Cerebellar cortex (tissue), 1 donor: ENCODE measurements around the gene KCTD19.
"Not testable (repeated sequence)": the region's sequence is repeated elsewhere in the genome, so short reads cannot be mapped to it uniquely, and the experiment has no call there.

Experiments used
- DNase-seq: peaks from one replicate; pipeline ENCODE4 v3.0.0-alpha.2; 2015; ENCODE audit warnings: low spot score

Gene KCTD19

DNA sequence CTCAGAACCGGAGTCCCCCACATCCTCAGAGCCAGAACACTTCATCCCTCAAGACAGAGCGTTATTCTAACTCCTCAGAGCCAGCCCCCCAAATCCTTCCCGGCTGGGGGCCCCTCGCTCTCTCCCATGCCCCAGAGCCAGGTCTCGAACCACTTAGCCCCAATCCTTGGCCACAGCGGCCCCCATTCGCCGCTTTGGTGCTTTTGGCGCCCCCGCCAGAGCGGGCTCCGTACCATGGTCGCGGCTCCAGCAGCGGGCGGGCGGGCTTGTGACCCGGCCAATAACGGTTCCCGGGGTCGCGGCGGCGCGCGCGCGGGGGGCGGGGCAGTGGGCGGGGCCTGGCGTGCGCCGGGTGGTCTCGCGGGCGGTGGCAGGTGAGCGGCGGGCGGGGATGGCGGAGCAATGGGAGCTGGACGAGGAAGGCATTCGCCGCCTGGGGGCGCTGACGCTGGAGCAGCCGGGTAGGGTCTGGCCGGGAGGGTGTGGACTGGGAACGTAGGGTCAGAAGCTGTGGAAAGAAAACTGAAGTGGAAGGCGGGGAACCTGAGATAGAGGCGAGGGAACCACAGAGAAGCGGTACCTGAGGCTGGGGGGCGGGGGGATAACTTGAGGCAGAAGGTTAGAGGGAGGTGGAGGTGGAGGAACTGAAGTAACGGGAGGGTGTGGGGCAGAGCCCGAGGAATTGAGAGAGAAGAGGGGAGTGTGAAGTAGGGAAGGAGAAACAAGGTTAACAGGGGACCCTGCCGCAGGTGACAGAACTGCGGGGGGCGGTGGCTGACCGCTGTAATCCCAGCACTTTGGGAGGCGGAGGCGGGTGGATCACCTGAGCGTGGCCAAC, at the start of gene KCTD19, which contains the start of gene LRRC36:
KCTD19 (minus strand) TSS at position 270 of the 838 bp plus-strand sequence; CDS start at position 236, 34 bp downstream.
LRRC36 (plus strand) TSS at position 344 of the 838 bp plus-strand sequence; CDS start at position 392, 48 bp downstream.
- peak; percentile 72 for DNase-seq

DNA sequence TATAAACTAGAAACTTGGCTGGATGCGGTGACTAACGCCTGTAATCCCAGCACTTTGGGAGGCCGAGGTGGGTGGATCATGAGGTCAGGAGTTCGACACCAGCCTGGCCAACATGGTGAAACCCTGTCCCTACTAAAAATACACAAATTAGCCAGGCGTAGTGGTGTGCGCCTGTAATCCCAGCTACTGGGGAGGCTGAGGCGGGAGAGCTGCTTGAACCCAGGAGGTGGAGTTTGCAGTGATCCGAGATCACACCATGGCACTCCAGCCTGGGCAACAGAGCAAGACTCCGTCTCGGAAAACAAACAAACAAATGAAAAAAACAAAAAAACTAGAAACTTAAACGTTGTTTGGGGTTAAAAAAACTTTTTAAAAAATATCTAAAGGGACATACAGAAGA, 49.5 kb upstream of the KCTD19 start:
- DNase-seq, result not testable (repeated sequence)

DNA sequence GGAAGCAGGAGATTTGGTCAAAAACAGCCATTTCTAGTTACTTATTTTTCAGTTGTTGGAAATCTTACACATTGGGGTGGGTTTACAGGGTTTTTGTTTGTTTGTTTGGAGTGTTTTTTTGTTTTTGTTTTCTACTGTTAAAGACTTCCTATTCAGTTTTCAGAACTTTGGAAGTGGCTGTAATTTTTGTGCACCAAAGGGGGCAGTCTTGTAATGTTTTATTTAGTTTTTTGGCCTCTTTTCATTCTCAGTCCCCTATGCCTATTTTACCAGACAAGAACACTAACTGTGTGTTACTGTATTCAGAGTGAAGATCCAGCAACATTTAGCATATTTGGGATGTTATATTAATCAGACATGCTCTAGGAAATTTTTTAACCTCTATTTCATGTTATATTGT, 46.1 kb upstream of the KCTD19 start:
- peak; percentile 45 for DNase-seq

DNA sequence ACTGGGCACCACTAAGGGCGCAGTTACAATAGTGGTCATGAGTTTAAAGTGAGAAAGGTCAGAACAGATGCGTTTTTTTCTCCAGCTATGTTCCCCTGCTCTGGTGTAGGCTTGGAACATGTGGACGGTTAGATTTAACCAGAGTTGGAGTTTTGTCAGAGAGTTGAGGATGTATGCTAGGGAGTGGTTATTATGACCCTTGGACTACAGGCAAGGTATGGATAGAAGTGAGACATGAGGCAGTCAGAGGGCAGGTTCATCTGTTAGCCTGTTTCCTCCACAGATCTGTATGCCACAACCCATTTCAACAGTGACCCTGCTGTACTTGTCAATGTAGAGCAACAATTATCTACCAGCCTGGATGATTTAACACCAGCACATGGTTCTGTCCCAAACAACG, 44.1 kb upstream of the KCTD19 start:
- no peak for DNase-seq

DNA sequence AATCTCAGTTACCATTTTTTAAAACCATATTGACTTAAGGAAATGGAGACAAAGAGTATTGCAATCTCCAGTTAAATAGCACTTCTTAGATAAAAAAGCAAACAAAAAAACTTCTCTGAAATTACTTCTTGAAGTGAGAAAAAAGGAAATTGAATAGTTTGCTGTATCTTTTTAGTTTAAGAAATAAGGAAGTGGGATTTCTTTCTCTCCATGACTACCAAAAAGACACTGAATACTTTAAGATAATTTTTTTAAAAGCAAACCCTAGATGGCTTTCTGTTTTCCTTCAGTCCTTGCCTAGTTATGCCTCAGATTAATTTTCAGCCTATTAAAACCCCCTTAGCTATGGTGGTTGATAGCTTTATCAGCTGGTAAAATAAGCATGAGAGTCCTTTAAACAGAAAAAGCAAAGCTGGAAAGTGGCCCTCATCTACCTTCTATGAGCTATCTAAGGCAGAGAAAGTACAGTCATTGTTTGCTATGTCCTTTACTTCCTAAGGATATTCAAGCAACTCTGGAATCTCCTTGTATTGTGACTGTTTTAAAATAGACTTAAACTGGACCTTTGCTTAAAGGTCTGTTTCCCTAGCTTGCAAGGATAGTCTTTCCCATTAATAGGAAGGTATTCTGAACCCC, 38.2 kb upstream of the KCTD19 start:
- no peak for DNase-seq

DNA sequence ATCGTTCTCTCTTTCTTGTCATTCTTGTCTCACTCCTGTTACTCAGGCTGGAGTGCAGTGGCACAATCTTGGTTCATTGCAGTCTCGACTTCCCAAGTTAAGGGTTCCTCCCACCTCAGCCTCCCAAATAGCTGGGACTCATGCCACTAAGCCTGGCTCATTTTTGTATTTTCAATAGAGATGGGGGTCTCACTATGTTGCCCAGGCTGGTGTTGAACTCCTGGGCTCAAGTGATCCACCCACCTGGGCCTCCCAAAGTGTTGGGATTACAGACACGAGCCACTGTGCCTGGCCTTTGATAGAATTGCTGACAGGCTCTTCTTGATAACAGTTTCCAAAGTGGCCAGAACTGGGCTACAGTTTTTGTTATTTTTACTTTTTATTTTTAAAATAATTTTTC, 34.5 kb upstream of the KCTD19 start:
- DNase-seq, result no peak

DNA sequence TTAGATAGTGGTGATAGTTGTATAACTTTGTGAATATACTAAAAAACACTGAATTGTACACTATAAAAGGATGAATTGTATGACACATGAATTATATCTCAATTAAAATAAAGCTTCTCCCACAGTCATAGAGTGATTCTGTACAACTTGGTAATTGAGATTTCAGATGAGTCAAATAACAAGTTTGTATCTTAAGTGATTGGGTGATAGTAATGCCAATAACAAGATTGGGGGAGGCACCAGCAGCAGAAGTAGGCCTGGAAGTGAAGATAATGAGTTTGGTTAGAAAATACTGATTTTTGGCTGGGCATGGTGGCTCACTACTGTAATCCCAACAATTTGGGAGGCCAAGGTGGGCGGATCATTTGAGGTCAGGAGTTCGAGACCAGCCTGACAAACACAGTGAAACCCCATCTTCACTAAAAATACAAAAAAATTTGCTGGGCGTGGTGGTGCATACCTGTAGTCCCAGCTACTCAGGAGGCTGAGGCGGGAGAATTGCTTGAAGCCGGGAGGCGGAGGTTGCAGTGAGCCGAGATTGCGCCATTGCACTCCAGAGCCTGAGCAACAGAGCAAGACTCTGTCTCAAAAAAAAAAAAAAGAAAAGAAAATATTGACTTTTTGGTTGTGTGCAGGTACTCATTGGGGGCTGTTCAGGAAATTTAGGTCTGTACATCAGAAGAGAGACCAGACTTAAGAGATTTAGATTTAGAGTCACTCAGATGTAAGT, 33.2 kb upstream of the KCTD19 start:
- DNase-seq, result not testable (repeated sequence)

DNA sequence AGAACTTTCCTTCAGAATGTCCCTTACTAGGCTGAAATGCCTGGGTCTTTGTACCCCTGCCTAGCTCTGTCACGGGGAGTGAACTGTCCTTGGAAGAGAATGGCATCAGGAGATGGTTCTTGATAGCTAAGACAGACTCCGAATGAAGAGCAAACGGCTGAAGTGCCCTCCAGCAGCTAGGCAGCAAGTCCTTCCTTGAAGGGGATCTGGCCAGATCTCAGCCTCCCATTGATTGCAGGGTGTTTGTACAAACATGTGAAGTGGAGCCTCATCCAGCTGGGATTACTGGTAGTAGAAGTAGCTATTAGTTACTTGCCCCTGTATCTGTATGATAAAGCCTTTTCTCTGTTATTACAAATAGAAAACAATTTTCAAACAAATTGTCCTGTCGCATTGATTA, 31.0 kb upstream of the KCTD19 start:
- no peak for DNase-seq

DNA sequence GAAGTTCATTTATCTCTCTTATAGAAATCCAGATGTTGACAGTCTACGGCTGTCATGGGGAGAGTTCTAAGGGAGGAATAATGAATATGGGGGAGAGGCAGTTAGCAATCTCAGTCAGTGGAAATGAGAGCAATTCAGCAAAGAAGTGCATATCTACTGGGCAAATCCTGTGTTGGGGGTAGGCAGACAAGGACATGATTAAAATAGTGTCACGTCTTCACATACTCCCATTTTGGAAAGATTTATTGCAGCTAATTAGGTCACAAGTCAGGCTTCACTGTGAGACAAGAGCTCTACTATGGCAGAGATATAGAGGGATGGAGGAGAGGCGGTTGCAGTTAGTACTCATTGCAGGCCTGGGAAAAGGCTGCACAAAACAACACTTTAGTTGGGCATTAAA, 29.9 kb upstream of the KCTD19 start:
- DNase-seq, result no peak

DNA sequence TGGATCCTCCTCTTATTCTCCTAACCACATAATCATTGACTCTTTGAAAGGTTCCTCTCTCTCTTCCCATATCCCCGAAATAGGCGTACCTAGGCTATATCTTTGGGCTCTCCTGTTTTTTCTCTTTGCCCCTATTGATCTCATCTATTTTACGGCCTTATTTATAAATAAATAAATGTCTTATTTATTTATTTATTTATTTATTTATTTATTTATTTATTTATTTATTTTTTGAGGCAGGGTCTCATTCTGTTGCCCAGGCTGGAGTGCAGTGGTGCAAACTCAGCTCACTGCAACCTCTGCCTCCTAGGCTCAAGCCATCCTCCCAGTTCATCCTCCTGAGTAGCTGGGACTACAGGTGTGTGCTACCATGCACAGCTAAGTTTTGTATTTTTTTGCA, 25.9 kb upstream of the KCTD19 start:
- DNase-seq, result not testable (repeated sequence)

DNA sequence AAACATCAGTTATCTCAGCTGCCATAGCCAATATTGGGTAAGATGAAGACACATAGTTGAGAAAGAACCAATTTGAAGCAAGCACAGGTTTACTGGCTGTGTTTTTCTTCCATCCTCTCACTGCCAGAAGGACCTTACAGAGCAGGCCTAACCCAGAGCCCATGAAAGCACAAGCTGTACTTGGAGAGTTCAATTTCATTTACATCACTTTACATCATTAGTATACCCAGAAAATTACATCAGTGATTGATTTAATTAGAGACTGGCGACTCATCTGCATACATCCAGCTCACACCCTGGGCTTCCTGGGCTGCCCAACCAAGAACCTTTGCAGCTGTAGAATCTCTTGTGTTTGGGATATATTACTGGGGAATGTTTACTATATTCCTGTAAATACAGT, 23.8 kb upstream of the KCTD19 start:
- DNase-seq, result no peak

DNA sequence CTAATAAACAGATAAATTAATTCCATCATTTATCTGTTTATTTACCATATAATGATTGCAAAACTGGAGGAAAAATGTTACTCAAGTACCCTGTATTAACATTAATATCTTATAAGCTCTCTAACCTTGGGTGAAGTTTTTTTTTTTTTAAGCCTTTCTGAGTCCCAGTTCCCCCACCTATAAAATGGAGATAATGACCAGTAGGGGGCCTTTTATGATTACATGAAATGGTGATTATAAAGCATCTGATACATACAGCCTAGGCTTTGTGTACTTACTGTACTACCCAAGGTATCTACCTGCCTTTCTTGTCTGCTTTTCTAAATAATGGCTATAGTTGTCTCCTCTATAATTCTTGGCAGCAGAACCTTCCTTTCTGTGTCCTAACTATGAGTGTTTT, 22.6 kb upstream of the KCTD19 start:
- DNase-seq, result no peak

DNA sequence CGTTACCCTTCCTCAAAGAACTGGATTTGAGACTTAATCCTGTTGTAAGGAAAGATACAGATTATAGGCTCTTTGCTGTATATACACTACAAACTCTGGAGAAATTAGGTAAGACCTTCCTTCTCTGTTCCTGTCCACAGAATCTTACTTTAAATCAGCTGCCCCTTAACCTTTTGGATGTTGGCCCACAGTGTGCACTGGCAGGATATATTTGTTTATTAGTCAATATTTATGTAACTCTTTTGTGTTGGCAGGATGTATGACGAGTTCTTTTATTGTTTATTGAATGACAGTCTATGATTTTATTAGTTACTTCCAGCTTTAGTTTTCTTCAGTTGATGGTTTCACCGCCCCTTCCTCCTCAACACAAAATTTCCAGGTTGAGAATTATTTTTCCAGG, 19.8 kb upstream of the KCTD19 start:
- no peak for DNase-seq

DNA sequence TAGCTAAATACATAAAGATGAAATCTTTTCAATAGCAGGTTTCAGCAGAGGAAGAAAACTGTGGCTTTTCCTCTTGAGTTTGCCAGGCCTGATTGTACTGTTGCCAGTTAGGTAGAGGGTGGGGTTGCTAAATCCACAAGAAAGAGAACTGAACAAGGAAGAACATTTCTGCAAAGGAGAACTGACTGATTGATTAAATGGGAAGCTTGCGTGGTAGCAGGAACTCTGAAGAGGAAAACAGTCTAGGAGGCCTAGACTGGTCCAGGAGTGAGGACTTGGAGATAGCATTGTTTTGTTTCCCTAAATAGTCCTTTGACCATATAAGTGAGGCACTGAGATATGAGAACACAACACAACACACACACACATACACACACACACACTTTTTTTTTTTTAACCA, 18.9 kb upstream of the KCTD19 start:
- DNase-seq, result no peak

DNA sequence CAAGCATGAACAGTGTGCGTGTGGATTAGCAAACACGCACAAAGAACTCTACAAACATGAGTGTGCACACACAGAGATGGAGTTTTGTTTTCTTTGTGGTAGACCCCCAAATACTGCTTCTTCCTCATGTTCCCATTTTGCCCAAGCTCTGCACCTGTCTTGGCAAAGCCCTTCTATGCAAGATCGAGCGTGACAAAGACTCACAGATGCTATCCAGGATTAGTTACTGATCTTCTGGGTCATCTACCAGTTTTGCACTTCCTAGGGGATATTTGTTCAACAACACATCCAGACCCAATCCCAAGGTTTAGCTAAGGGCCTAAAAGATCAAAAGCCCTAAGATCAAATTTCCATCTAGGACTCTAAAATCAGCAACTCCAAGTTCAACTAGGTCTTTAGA, 16.1 kb upstream of the KCTD19 start:
- no peak for DNase-seq

DNA sequence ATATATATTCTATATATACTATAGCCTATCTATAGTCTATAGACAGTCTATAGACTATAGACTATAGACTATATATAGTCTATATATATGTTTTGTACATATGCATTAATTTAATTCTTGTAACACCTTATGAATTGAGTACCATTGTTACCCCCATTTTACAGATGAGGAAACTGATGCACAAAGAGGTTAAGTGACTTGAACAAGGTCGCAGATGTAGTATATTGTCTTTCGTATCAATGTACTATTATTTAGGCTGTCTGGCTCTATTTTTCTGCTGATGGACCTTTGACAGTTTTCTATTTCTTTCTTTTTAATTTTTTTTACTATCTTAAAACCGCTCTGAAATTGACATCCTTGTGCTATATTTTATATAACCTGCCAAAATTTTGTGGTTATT, 14.7 kb upstream of the KCTD19 start:
- no peak for DNase-seq

DNA sequence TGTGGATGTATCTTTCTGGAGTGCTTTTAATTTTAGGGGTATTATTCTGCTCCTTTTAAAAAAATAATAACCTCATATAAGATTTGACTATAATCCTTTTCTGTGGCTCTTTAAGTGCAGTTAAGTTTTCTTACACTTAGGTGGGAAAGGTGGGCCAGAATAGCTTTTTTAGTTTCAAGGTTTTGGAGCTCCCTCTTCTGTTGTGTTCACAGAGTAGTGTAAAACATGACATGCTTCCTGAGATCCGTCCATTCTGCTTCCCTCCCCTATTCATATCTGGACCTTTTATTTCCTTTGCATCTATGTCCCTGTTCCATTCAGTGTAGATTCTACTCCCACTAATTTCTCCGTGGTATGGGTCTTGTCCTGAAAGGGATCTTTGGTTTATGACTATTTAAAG, 12.9 kb upstream of the KCTD19 start:
- peak; percentile 34 for DNase-seq

DNA sequence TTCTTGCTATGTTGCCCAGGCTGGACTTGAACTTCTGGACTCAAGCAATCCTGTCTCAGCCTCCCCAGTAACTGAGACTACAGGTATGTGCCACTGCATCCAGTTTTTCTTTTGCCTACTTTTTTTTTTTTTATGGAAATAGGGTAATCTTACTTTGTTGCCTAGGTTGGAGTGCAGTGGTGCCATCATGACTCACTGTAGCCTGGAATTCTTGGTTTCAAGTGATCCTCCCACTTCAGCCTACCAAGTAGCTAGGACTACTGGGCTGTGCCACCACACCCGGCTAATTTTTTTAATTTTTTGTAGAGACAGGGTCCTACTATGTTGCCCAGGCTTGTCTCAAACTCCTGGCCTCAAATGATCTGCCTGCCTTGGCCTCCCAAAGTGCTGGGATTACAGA, 10.1 kb upstream of the KCTD19 start:
- no peak for DNase-seq

DNA sequence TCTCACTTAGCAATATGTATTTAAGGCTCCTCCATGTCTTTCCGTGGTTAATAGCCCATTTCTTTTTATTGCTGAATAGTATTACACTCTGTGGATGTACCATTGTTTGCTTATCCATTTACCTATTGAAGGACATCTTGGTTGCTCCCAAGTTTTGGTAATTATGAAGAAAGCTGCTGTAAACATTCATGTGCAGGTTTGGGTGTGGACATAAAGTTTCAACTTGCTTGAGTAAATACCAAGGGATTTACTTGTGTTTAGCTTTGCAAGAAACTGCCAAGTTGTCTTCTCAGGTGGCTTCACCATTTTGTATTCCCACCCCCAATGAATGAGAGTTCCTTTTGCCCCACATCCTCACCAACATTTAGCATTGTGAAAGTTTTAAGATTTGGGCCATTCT, 9.6 kb upstream of the KCTD19 start:
- DNase-seq, result no peak

DNA sequence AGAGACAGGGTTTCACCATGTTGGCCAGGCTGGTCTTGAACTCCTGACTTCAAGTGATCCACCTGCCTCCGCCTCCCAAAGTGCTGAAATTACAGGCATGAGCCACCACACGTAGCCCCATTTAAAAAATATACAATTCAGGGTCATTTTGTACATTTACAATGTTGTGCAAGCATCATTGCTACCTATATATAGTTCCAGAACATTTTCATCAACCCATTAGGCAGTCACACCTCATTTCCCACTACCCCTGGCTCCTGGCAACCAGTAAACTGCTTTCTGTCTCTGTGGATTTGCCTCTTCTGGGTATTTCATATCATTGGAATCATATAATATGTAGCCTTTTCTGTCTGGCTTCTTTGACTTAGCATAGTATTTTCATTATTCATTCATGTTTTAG, 6.8 kb upstream of the KCTD19 start:
- DNase-seq, result no peak

DNA sequence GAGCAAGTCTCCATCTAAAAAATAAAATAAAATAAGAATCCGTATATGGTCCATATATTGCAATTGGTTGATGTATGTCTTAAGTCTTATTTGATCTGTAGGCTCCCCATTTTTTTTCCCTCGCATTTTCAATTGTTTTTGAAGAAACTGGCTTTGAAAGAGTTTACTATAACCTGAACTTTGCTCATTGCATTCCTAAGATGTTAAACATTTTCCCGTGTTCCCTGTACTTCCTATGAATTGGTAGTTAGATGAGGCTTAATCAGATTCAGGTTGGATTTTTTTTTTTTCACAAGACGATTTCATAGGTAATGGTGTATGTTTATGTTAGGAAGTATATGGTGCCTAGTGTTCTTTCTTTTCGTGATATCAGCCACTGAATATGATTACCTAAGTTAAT, 3.4 kb upstream of the KCTD19 start:
- DNase-seq, result no peak

DNA sequence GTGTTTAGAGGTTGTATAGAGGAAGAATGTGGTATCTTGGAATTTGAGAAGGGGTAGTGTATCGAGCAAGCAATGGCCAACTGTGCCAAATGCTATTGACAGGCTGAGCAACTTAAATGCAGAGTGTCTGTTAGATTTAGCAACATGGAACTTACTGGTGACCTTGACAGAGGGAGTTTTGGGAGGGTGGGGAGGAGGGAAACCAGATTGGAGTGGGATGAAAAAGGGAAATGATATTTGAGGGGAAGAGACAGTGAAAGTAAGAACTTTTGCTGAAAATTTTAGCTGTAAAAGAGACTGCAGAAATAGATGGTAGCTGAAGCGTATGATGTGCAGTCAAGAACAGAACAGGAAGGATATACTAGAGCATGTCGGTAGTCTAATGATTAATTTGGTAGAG, 1.2 kb upstream of the KCTD19 start:
- DNase-seq, result peak; percentile 8

DNA sequence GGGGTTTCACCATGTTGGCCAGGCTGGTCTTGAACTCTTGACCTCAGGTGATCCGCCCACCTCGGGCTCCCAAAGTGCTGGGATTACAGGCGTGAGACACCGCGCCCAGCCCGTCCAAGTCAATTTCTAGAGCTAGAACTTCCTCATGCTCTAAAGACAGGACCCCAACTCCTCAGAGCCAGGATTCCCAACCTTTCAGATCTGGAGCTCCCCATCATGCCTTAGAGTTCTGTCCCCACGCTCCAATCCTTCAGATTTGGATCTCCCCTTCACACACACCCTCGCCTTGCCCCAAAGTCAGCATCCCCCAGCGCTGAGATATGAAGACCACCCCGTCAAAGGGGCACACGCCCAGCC, 448 bp downstream of the KCTD19 start:
- DNase-seq, result no peak
